Measurements from ENCODE around the gene UNC13B. TPM values are rescaled to one million over a fixed set of nuclear protein-coding genes. Genes with fewer than 3 reads are reported as not detected.

UNC13B gene
- total and polyA plus RNA-seq, 9 of the 15 experiments (the other 6 are each of a cell fraction or from before 2014, with no cell fraction given) = 2.4 to 11.5 (median 8.6) TPM

DNA sequence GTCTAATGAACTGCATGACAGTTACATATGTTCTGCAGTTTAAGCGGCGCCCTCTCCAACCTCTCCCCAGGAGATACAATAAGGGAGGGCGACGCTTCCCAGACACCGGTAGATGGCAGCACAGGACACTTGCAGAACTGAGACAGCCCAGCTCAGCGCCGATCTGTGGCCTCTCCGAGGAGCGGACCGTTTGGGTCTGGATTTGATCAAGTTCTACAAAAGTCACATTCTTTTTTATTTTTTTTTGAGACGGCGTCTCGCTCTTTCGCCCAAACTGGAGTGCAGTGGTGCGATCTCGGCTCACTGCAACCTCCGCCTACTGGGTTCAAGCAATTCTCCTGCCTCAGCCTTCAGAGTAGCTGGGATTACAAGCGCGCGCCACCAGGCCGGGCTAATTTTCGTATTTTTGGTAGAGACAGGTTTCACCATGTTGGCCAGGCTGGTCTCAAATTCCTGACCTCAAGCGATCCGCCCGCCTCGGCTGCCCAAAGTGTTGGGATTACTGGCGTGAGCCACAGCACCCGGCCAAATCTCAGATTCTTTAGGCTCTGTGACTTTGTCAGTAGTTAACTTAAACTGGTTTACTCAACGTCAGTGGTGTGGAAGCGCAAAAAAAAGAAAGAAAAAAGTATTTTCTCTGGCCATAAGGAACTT, 44.8 kb upstream of the UNC13B start:
- peaks cover 26% of the 10 kb centered on the region for H3K79me2 ChIP-seq (ENCODE audit: control insufficient read depth, insufficient read depth, low read length)
- H3K4me2 ChIP-seq (ENCODE audit: insufficient read depth, low read length) = peak overlapping the region; percentile 99
- peak overlapping the region; percentile 95 for H2AFZ ChIP-seq (ENCODE audit: low read depth, low read length)
- peak overlapping the region; percentile 46 to 67; a peak in 3 of 4 replicates for H3K9ac ChIP-seq (ENCODE audit: insufficient read depth in 1 of 2, low read depth in 2 of 2, low read length in 2 of 2)
- 30% methylated on average over 26 of the region's 30 CpGs for WGBS (ENCODE audit: insufficient coverage, low coverage, missing lambda C conversion rate)
- CTCF ChIA-PET (ENCODE audit: low intra/inter-chr PET ratio) = interaction anchor here (0.6 to 1.9 kb wide), 4 partner anchors 79 to 436 kb away, joined by 3 to 13 read pairs (median 7); no protein-coding TSS in a partner anchor
- H3K9me3 ChIP-seq (replicated peaks; ENCODE audit: control insufficient read depth, insufficient read depth, low read depth, low read length) = no peaks in the 10 kb centered on the region
- ATAC-seq (peak; percentile 80), DNase-seq (ENCODE audit: extremely low read depth in 1 of 4, low spot score in 3 of 4) (peak; percentile 71 to 92 (median 72)), FAIRE-seq (peak; percentile 90)
- BruUV-seq (replicated peaks) = no TSS peak
- in situ Hi-C loops (cut with MboI) = loop anchor here (5.0 kb wide), 2 partner anchors 140 to 355 kb away; no protein-coding TSS in a partner anchor
- H3K27ac ChIP-seq (ENCODE audit: extremely low read depth, low read depth, low read length) = peak overlapping the region; percentile 62; the same call in 2 of the 3 replicates
- H3K4me1 ChIP-seq (replicated peaks in 1 of 2; ENCODE audit: control insufficient read depth in 2 of 2, insufficient read depth in 2 of 2, low read length in 2 of 2) = peaks cover 20 to 26% of the 10 kb centered on the region in 2 experiments
- POLR2A ChIA-PET = interaction anchor here (0.5 to 1.1 kb wide), 7 partner anchors 10 to 1071 kb away, joined by 3 to 7 read pairs (median 3); partner anchors contain the start of gene RUSC2
- H3K9me1 ChIP-seq (ENCODE audit: control insufficient read depth, insufficient read depth, low read length) = no peaks in the 10 kb centered on the region
- no peaks in the 10 kb centered on the region for H3K36me3 ChIP-seq (ENCODE audit: control insufficient read depth, insufficient read depth, low read length)
- H4K20me1 ChIP-seq (replicated peaks; ENCODE audit: control insufficient read depth, insufficient read depth, low read length) = peaks cover 4% of the 10 kb centered on the region
- intact Hi-C loops (cut with micrococcal nuclease) = loop anchor here (1.0 to 5.0 kb wide), 3 partner anchors 45 to 360 kb away; partner anchors contain the start of gene UNC13B
- peak overlapping the region; percentile 58 for H3K4me3 ChIP-seq
- H3K27me3 ChIP-seq (ENCODE audit: control insufficient read depth in 2 of 2, insufficient read depth in 2 of 2, low read length in 2 of 2) = no peaks in the 10 kb centered on the region
- no peak for TF ChIP-seq HCFC1 (IDR thresholded peaks at IDR 0.05; ENCODE audit: low read depth, low read length)
- TF ChIP-seq ZBTB8A (IDR thresholded peaks at IDR 0.05; ENCODE audit: partially characterized antibody) = no peak
- no peak for TF ChIP-seq MECOM (CRISPR knock-in tag; IDR thresholded peaks at IDR 0.05)
- TF ChIP-seq RCOR1 (IDR thresholded peaks at IDR 0.05; ENCODE audit: borderline replicate concordance in 1 of 2, low read depth in 2 of 2, low read length in 2 of 2) = no peak
- TF ChIP-seq ZNF311 (CRISPR knock-in tag; IDR thresholded peaks at IDR 0.05) = no peak
- TF ChIP-seq ZNF143 (CRISPR knock-in tag; IDR thresholded peaks at IDR 0.05) = no peak
- TF ChIP-seq, protein P1, sequence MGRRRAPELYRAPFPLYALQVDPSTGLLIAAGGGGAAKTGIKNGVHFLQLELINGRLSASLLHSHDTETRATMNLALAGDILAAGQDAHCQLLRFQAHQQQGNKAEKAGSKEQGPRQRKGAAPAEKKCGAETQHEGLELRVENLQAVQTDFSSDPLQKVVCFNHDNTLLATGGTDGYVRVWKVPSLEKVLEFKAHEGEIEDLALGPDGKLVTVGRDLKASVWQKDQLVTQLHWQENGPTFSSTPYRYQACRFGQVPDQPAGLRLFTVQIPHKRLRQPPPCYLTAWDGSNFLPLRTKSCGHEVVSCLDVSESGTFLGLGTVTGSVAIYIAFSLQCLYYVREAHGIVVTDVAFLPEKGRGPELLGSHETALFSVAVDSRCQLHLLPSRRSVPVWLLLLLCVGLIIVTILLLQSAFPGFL (CRISPR knock-in tag; IDR thresholded peaks at IDR 0.05) = 0 out of 2 replicates have a peak, but pooled peaks have one; percentile 53
- no peak for TF ChIP-seq NELFE (IDR thresholded peaks at IDR 0.05; ENCODE audit: insufficient read depth, insufficient read length)
- no peak for TF ChIP-seq ZNF76 (CRISPR knock-in tag; IDR thresholded peaks at IDR 0.05; ENCODE audit: borderline replicate concordance)
- TF ChIP-seq, protein P2, sequence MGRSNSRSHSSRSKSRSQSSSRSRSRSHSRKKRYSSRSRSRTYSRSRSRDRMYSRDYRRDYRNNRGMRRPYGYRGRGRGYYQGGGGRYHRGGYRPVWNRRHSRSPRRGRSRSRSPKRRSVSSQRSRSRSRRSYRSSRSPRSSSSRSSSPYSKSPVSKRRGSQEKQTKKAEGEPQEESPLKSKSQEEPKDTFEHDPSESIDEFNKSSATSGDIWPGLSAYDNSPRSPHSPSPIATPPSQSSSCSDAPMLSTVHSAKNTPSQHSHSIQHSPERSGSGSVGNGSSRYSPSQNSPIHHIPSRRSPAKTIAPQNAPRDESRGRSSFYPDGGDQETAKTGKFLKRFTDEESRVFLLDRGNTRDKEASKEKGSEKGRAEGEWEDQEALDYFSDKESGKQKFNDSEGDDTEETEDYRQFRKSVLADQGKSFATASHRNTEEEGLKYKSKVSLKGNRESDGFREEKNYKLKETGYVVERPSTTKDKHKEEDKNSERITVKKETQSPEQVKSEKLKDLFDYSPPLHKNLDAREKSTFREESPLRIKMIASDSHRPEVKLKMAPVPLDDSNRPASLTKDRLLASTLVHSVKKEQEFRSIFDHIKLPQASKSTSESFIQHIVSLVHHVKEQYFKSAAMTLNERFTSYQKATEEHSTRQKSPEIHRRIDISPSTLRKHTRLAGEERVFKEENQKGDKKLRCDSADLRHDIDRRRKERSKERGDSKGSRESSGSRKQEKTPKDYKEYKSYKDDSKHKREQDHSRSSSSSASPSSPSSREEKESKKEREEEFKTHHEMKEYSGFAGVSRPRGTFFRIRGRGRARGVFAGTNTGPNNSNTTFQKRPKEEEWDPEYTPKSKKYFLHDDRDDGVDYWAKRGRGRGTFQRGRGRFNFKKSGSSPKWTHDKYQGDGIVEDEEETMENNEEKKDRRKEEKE (IDR thresholded peaks at IDR 0.05; ENCODE audit: borderline replicate concordance in 1 of 2, control insufficient read depth in 1 of 2, low read depth in 2 of 2, low read length in 1 of 2) = no peak
- TF ChIP-seq ZFX (CRISPR knock-in tag; IDR thresholded peaks at IDR 0.05) = no peak
- no peak for TF ChIP-seq COPS2 (conservative IDR thresholded peaks at IDR 0.05)
- TF ChIP-seq RAD21 (CRISPR knock-in tag; conservative IDR thresholded peaks at IDR 0.05 in 1 of 2, IDR thresholded peaks at IDR 0.05 in 1 of 2) = peak; percentile 74 to 86
- TF ChIP-seq, protein P3, sequence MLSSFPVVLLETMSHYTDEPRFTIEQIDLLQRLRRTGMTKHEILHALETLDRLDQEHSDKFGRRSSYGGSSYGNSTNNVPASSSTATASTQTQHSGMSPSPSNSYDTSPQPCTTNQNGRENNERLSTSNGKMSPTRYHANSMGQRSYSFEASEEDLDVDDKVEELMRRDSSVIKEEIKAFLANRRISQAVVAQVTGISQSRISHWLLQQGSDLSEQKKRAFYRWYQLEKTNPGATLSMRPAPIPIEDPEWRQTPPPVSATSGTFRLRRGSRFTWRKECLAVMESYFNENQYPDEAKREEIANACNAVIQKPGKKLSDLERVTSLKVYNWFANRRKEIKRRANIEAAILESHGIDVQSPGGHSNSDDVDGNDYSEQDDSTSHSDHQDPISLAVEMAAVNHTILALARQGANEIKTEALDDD (IDR thresholded peaks at IDR 0.05) = no peak
- peak; percentile 19; the same call in 1 of the 2 replicates for TF ChIP-seq JUND (IDR thresholded peaks at IDR 0.05; ENCODE audit: borderline replicate concordance, low read depth, low read length)
- no peak for TF ChIP-seq JUND (tag; IDR thresholded peaks at IDR 0.05; ENCODE audit: borderline replicate concordance, low read depth, low read length)
